Right hindlimb (tissue), 1 donor: Measurements from ENCODE around the gene SLC30A1.
"Not testable (repeated sequence)": the region's sequence is repeated elsewhere in the genome, so short reads cannot be mapped to it uniquely, and the experiment has no call there.

Source experiments
- DNase-seq: peaks from one replicate; pipeline ENCODE4 v3.0.0-alpha.2; 2018

SLC30A1 gene

GRCh38 chr1:211578640-211579439, at the start of gene SLC30A1:
SLC30A1 (minus strand) TSS chr1:211579161; CDS start chr1:211578612, 549 bp downstream.
- peak; percentile 99 for DNase-seq

- DNase-seq: peak; percentile 75
These were observed 49.5 kb upstream of the SLC30A1 start for GRCh38 chr1:211628417-211628816.

- DNase-seq: no peak
These were observed 48.3 kb upstream of the SLC30A1 start for GRCh38 chr1:211627259-211627658.

- DNase-seq: not testable (repeated sequence)
These were observed 46.9 kb upstream of the SLC30A1 start for GRCh38 chr1:211625866-211626265.

GRCh38 chr1:211625040-211625439, 46.1 kb upstream of the SLC30A1 start:
- DNase-seq: no peak

GRCh38 chr1:211623515-211623914, 44.6 kb upstream of the SLC30A1 start:
- DNase-seq: no peak

GRCh38 chr1:211621447-211622198, 42.7 kb upstream of the SLC30A1 start:
- no peak for DNase-seq

GRCh38 chr1:211620097-211620496, 41.1 kb upstream of the SLC30A1 start:
- no peak for DNase-seq

GRCh38 chr1:211619033-211619996, 40.4 kb upstream of the SLC30A1 start:
- no peak for DNase-seq

GRCh38 chr1:211616965-211617297, 38.0 kb upstream of the SLC30A1 start:
- DNase-seq: no peak

GRCh38 chr1:211616231-211616964, 37.4 kb upstream of the SLC30A1 start:
- peak; percentile 86 for DNase-seq

GRCh38 chr1:211614615-211615014, 35.7 kb upstream of the SLC30A1 start:
- DNase-seq: no peak

- no peak for DNase-seq
These were observed 35.0 kb upstream of the SLC30A1 start for GRCh38 chr1:211613951-211614350.

GRCh38 chr1:211613108-211613947, 34.4 kb upstream of the SLC30A1 start:
- peak; percentile 63 for DNase-seq

- no peak for DNase-seq
These were observed 33.8 kb upstream of the SLC30A1 start for GRCh38 chr1:211612786-211613107.

- DNase-seq: no peak
These were observed 32.9 kb upstream of the SLC30A1 start for GRCh38 chr1:211611818-211612217.

- DNase-seq: peak; percentile 83
These were observed 32.0 kb upstream of the SLC30A1 start for GRCh38 chr1:211610779-211611556.

- DNase-seq: no peak
These were observed 30.4 kb upstream of the SLC30A1 start for GRCh38 chr1:211609120-211610024.

- DNase-seq: no peak
These were observed 29.0 kb upstream of the SLC30A1 start for GRCh38 chr1:211607754-211608473.
